Stimulated activated CD4-positive, alpha-beta T cell treated with anti-CD3 and anti-CD28 coated beads, Interleukin-1b, Interleukin-23, amount 100 ng/mL, for 1 hour (primary cell): ENCODE data around the gene HCN2.
"Not testable (repeated sequence)": the region's sequence is repeated elsewhere in the genome, so short reads cannot be mapped to it uniquely, and the experiment has no call there.

ENCODE experiments used
- DNase-seq, 2 donors: peaks; one replicate each; pipeline ENCODE4 v3.0.0-alpha.2; 2020; ENCODE audit warnings: low read depth in 2 of 2

Gene HCN2

DNA sequence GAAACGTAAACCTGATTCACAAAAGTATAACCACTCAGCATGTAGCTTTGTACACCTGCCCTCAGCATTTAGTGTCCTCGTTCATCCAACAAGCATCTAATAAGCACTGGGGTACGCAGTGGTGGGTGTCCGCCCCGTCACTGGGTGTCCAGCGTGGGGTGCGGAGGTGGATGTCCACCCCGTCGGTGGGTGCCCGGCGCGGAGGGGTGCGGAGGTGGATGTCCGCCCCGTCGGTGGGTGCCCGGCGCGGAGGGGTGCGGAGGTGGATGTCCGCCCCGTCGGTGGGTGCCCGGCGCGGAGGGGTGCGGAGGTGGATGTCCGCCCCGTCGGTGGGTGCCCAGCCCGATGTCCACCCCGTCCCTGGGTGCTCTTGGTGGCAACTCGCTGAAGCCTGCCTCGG is 4.5 kb upstream of the HCN2 start:
- DNase-seq = not testable (repeated sequence)

DNA sequence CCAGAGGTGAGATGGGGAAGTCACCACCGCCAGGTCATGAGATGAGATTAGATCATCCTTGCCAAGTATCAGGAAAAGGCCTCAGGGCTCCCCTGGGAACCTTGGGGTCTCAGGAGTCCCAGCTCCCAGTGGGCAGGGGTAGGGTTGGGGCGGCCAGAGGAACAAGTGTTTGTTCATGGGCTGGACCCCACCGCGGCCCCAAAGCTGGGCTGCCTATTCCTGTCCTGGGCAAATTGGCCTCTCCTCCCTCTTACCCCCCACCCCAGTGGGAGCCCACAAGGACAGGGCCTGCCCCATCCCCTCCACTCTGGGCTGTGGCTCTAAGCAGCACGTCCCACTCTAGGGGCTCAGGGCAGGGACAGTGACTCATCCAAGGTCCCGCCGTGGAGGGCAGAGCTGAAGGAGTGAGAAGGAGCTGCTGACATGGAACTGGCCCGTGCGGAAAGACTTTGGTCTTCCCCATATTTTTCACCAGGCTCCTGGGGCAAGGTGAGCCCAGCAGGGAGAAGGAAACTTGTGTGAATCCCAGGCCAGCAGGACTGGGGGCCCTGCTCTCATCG is 4.0 kb upstream of the HCN2 start:
- no peak for DNase-seq

DNA sequence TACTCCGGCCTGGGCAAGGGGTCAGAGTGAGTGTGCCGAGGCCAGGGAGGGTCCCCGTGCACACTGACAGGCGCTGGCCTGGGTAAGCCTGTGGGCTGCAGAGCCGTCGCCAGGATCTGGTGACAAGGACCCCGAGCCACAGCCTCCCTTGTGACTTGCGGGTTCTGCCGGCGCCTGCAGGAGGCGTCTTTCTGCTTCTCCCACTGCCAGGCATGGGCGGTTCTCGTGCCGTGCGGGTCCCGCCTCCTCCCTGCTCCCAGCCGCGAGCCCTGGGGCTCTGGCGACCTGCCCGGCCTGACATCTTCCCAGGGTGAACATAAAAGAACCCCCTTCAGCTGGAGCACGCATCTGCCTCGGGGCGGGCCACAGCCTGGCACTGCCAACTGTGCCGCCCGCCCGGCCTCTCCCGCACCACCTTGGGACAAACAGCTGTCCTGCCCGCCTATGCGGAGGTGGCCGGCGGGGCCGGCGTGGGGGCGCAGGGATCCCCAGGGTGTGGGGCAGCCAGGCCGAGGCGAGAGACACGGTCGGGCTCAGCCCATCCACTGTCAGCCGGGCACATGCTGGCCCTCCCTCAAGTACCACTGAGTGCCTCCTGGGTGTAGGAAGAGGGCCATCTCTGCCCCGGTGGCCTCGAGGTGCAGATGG is 1.5 kb upstream of the HCN2 start:
- peak in 1 of 2 donors; percentile 38 for DNase-seq

DNA sequence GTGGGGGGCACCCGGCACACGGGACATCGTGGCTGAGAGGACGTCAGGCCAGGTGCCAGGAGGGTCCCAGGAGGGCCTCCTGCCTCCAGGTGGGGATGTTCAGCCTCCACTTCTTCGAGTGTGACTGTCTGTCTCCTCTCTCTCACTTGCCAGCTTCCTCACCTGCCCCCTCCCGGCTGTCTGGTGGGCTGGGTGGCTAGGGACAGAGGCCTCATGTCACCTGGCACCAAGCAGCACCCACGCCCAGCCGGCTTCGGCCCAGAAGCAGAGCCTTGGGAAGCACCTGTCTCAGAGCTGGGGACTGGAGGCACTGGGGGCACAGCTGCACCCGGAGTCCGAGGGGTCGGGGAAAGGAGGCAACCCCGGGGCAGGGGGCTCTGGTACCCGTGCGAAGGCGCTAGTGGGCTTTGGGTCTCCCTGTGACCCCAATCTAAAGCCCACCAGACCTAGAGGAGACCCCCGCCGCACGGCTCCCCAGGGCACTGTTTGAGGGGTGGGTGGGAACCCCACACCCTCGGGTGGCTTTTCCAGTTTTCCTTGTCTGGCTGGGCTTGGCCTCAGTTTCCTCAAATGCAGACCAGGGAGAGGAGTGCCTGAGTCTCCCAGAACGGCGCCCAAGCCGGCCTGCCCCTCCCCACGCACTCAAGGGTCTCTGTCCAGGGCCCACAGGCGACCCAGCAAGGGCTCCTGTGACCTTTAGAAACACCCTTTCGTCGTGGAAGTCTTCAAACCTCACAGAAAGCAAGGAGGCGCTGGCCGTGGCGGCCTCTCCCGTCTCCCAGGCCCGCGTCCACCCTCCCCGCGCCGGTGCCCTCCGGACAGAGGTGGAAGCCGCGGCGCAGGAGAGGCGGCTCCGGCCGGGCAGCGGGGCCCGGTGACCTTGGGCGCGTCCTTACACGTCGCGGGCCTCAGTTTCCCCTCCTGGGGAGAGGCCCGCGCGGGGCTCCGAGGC is 664 bp upstream of the HCN2 start:
- DNase-seq = no peak

DNA sequence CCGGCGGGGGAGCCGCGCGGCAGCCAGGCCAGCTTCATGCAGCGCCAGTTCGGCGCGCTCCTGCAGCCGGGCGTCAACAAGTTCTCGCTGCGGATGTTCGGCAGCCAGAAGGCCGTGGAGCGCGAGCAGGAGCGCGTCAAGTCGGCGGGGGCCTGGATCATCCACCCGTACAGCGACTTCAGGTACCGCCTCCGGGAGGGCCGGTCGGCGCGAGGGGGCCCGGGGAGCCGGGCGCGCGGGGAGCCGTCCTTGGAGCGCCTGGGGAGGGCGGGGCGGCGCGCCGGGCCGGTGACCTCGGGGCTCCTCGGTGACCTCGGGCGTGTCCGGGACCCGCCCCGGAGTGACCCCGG is 690 bp downstream of the HCN2 start:
- no peak for DNase-seq

DNA sequence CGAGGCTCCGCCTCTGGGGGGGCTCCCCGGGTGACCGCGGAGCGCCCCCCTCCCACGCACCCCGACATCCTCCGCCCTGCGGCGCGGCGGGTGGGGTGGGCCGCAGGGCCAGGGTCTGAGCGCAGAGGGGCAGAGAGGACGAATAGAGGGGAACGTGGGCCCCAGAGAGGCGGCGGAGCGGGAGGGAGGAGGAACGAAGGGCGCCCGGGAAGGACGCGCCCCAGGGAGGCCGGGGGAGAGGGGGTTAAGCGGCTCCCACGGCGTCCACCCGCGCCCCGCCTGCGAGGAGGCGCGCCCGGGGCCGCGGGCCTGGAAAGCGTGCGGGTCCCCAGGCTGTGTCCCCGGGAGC is 1.0 kb downstream of the HCN2 start:
- no peak for DNase-seq

DNA sequence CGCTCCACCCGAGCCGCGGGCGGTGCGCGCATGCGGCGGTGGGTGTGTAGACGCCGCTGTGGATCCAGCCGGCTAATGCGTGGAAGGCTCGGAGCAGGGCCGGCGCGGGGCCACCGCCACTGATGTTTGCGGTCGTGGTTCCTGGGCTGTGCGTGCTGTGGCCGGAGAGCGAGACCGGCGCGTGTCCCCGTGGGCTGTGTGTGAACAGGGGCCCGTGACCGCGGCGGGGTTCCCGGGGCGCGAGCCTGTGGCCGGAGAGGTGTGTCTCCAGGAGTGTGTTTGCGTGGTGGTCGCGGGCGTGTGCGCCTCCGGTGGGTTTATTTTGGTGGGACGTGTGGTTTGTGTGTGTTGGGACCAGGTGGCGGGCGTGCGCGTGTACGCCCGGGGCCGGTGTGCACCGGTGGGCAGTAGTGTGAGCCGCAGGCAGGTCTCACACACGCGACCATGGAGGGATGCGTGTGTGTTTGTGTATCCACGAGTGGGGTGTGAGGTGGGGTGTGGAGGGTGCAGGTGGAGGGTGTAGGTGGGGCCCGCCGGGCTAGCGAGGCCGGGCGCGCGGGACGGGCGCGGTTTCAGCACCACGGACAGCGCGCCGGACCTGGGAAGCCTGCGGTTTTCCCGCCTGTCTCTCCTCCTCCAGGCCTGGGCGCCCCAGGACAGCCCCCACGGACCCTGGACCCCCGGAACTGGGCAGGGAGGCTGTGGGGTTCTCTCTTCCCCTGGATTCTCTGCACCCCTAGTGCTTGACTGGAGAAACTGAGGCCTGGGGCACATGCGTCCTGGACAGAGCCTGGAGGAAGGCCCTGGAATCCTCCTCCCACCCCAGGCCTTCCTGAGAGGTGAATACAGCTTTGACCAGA is 1.6 kb downstream of the HCN2 start:
- DNase-seq = no peak

DNA sequence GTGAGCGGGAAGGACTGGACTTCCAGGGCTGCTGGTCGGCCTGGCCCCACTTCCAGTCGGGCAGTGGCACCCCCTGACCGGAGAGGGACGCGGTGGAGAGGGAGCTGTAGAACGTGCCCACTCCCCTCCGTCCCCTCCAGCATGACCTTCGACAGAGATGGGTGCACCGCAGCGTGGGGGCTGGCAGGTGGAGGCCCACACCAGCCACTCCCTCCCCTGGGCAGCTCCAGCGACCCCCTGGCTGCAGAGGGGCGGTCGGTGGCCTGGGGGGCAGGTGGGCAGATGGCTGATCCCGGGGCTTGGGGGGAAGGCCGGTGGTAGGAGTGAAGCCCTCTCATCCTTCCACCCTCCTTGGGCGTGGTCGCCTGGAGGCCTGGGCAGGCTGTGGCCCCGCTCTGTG is 2.4 kb downstream of the HCN2 start:
- no peak for DNase-seq

DNA sequence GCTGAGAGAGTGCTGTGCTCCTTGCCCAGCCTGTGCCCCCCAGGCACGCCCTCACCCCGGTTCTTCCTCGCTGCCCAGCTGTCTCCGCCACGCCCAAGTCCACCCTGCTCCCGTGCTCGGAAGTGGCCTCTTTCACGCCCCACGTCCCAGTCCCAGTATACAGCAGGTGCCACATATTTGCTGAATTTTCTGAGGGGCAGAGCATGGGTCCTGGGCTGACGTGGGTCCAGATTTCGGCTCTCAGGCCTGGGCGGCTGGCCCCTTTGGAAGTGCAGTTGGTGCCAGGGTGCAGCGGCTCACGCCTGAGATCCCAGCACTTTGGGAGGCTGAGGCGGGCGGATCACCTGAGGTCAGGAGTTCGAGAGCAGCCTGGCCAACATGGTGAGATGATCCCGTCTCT is 3.4 kb downstream of the HCN2 start:
- no peak for DNase-seq

DNA sequence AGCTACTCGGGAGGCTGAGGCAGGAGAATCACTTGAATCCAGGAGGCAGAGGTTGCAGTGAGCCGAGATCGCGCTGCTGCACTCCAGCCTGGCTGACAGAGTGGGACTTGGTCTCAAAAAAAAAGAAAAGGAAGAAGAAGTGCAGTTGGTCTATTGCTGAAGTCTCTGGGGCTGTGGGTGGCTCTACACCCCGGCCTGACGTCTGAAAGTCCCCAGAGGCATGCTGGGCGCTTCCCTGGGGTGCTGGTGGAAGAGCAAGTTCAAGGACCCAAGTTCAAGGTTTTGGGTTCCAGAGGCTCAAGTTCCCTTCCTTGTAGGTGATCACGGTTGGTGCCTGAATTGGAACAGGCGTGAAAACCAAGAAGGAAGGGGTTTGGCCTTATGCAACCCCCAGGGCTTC is 3.8 kb downstream of the HCN2 start:
- no peak for DNase-seq

DNA sequence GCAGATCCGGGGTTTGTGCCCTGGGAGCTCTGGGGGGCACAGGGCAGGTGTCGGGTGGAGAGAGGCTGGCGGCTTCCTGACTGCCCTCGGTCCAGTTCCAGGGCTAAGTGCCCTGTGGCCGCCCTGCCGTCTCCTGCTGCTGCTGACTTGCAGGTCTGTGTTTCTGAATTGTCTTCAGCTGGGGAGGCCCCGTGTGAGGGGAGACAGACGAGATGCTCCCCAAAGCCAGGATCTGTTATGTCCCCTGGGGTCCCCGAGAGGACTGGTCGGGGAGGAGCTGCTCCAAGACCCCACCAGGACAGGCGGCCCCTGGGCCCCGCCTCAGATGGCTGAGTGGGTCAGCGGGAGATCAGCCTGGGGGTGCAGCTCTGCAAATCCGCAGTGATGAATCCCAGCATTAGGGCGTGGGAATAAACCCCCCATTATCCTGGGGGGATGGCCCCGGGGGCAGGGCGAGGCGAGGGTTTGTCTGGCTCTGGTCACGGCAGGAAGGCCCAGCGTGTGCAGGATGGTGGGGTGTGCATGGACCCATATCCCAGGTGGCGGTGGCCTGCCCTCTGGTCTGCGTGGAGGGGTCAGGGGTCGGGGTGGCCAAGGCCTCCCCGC is 4.7 kb downstream of the HCN2 start:
- DNase-seq = no peak

DNA sequence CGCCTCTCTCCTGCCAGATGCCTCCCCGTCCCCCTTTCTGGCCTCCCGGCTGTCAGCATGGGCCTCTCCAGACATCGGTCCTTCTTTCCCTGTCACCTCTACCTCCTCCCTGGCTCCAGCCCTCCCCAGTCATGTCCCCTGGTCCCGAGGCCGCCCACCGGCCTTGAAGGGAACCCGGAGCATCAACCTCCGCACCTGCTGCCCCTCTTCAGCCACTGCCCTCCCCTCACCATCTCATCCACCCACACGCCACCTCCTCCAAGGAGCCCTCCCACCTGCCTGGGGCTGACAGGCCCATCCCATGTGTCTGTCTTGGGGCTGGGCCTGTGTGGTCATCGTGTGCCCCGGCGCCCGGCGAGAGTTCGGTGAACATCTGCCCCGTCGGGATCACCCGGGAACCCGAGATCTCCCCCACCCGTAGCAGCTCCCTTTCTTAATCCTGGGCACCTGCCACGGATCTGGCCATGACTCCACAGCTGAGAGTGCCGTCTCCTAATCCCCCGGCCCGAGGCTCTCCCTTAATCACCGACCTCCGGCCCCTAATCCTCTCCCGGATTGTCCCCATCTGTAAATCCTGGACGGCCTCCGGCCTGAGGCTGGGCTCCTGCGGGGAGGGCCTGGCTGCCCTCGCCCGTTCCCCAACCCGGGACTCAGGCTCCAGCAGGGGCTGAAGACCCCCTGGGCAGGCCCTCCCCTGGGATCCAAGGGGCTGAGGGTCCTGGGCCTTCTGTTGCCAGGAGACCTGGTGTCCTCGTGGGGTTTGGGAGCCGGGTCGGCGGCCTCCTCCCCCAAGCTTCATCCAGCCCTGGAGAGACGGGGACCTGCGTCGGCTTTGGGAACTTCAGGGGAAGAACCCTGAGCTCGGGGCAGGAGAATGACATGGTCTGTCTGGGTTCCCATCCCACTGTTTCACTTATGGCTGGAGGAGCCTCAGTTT is 5.9 kb downstream of the HCN2 start:
- no peak for DNase-seq

DNA sequence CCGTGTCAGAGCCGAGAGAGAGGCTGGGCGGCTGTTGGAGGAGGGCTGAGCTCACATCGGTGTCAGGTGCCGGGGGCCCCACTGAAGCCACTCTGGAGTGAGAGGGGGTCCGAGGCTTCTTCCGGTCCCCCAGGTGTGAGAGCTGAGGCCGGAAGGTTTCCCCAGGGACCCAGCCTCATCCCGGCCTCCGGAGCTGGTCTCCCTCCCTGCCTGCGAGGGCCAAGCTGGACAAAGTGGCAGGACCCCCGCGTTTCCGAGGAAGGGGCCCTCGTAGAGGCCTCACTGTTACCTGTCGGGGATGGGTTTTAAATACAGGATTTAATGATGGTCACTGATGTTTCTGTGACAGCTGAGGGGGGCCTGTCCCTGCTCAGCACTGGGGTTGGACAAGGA is 6.6 kb downstream of the HCN2 start:
- no peak for DNase-seq

DNA sequence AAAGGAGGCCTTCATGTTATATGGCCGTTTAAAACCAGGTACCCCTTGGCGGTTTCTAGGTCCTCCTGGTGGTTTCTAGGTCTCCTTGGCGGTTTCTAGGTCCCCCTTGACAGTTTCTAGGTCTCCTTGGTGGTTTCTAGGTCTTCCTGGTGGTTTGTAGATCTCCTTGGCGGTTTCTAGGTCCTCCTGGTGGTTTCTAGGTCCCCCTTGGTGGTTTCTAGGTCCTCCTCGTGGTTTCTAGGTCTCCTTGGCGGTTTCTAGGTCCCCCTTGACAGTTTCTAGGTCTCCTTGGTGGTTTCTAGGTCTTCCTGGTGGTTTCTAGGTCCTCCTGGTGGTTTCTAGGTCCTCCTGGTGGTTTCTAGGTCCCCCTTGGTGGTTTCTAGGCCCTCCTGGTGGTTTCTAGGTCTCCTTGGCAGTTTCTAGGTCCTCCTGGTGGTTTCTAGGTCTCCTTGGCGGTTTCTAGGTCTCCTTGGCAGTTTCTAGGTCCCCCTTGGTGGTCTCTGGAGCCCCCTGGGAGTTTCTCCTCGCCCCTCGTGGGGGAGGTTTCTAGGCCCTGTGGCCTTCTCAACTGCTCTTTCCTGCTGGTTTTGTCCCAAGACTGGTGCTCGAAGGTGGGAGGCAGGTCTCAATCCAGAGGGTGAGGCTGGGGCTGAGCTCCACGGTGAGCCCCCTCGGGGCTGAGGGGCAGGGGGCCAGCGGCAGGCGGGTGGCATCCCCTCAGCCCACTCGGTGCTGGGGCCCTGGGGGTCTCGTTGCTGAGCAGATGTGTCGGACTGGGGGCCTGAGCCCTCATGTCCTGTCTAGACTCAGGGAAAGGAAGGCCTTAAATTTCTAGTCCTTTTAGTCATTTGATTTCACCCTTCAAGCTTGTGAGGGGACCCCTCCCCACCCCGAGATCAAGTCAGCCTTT is 8.0 kb downstream of the HCN2 start:
- no peak for DNase-seq

DNA sequence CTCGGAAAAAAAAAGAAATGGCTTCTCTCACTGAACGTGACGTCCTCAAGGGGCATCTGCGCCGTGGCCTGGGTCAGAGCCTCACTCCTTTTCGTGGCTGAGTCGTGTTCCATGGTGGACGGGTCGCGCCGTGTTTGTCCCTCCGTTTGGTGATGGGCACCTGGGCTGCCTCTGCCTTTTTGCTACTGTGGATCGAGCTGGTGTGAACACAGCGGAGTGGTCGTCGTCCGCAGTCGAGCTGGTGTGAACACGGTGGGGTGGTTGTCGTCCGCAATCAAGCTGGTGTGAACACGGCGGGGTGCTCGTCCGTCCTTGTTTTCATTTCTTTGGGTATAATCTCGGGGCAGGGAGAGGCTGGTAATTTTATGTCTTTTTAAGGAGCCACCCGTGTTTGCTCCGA is 11.6 kb downstream of the HCN2 start:
- DNase-seq = no peak

DNA sequence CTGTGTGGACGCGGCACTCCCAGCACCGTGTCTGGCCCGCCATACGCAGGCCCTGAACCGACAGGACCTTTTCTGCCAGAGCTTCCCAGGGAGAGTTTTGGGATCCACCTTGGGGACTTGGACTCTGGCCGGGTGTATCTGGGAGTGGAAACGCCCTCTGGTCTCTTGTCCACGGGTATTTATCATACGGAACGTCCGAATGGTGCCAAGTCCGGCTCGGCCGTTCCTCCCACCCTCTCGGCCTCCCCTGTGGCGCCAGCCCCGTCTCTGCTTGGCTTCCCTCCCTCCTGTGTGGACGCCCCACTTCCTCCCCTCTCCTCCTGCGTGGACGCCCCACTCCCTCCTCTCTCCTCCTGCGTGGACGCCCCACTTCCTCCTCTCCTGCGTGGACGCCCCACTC is 12.1 kb downstream of the HCN2 start:
- no peak for DNase-seq

DNA sequence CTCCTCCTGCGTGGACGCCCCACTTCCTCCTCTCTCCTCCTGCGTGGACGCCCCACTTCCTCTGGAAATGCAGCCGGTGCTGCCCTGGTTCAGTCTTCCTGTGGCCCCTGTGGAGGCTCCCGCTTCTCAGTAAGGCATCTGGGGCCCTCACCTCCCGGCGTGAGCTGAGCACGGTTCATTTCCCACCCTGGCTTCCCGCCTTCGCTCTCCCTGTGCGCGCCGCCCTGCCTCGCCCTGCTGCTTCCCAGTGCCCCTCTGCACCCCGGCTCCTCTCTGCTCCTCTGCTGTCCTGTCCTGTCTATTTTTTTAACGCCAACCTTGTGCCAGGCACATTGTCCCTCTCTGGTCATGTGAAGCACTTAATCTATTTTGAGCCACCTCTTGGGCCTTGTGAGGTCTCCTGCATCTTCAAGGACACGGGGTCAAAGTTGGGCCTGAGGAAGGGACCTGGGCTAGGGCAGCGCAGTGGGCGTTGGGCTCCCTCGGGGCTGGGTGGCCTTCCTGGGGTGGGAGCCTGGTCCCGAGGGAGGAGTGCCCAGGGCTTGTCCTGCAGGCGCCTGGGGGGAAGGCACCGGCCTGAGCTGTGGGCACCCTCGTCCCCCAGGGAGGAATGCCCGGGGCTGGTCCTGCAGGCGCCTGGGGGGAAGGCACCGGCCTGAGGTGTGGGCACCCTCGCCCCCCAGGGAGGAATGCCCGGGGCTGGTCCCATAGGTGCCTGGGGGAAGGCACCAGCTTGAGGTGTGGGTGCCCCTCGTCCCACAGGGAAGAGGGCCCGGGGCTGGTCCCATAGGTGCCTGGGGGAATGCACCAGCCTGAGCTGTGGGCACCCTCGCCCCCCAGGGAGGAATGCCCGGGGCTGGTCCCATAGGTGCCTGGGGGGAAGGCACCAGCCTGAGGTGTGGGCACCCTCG is 13.0 kb downstream of the HCN2 start:
- DNase-seq = no peak

DNA sequence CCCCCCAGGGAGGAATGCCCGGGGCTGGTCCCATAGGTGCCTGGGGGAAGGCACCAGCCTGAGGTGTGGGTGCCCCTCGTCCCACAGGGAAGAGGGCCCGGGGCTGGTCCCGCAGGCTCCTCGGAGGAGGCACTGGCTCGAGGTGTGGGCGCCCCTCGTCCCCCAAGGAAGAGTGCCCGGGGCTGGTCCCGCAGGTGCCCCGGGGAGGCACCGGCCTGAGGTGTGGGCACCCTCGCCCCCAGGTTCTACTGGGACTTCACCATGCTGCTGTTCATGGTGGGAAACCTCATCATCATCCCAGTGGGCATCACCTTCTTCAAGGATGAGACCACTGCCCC is 13.6 kb downstream of the HCN2 start:
- DNase-seq = not testable (repeated sequence)

DNA sequence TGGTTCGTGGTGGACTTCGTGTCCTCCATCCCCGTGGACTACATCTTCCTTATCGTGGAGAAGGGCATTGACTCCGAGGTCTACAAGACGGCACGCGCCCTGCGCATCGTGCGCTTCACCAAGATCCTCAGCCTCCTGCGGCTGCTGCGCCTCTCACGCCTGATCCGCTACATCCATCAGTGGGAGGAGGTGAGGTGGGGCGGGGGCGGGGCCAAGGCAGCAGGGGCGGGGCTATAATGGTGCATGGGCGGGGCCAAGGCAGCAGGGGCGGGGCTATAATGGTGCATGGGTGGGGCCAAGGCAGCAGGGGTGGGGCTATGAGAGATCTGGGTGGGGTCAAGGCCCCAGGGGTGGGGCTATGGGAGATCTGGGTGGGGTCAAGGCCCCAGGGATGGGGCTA is 14.1 kb downstream of the HCN2 start:
- DNase-seq = not testable (repeated sequence)
